Measurements from ENCODE around the gene CELA1. TPM values are rescaled to one million over a fixed set of nuclear protein-coding genes. Genes with fewer than 3 reads are reported as not detected.
"Not testable (repeated sequence)": the region's sequence is repeated elsewhere in the genome, so short reads cannot be mapped to it uniquely, and the experiment has no call there.

Gene CELA1
- total RNA-seq, 4 donors from 2014 or later: not detected

GRCh38 chr12:51320695-51321320, 25.7 kb downstream of the CELA1 start:
- H3K27me3 ChIP-seq: peaks cover 0 to 13% (median 0%) of the 10 kb centered on the region in 4 donors
- WGBS: 32% methylated on average over 3 of the region's 3 CpGs
- H3K36me3 ChIP-seq: no peaks in the 10 kb centered on the region
- no peak for TF ChIP-seq EP300 (IDR thresholded peaks at IDR 0.05)
- no peak for TF ChIP-seq POLR2A (IDR thresholded peaks at IDR 0.05; ENCODE audit: low read depth)
- no peak for TF ChIP-seq POLR2AphosphoS5 (IDR thresholded peaks at IDR 0.05)
- no peak for TF ChIP-seq CTCF (IDR thresholded peaks at IDR 0.05)
- intact Hi-C loops (cut with DNase I): no loop called here
- H3K27ac ChIP-seq (replicated peaks in 1 of 4): no peak overlapping the region
- no peaks in the 10 kb centered on the region for H3K9me3 ChIP-seq
- DNase-seq (ENCODE audit: extremely low spot score): no peak
- no peaks in the 10 kb centered on the region for H3K4me1 ChIP-seq
- H3K4me3 ChIP-seq: no peak overlapping the region

DNA sequence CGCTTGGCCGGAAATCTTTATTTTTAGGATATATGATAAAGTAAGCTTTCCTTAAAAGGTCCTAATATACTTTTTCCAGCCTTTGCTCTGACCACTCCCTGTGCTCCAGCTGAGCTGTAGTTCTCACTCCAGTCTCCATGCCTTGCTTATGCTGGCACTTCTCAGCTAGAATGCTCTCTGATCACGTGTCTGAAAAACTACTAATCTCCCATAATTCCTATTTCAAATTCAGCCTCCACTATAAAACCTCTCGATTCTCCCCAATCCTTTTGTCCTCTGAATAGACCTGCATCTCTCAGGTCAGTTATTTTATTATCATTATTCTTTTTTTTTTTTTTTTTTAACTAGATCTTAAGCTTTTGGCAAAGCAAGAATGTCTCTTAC, 26.2 kb downstream of the CELA1 start:
- Histone ChIP-seq H3K27ac (replicated peaks in 1 of 4) (no peak overlapping the region), H3K4me3 (no peak overlapping the region), H3K4me1 (no peaks in the 10 kb centered on the region), H3K9me3 (no peaks in the 10 kb centered on the region), H3K36me3 (no peaks in the 10 kb centered on the region), H3K27me3 (peaks cover 0 to 13% (median 0%) of the 10 kb centered on the region in 4 donors)
- TF ChIP-seq POLR2A (IDR thresholded peaks at IDR 0.05; ENCODE audit: low read depth): no peak
- no peak for TF ChIP-seq CTCF (IDR thresholded peaks at IDR 0.05)
- TF ChIP-seq POLR2AphosphoS5 (IDR thresholded peaks at IDR 0.05): no peak
- no peak for TF ChIP-seq EP300 (IDR thresholded peaks at IDR 0.05)
- WGBS: 78% methylated on average over 4 of the region's 4 CpGs
- intact Hi-C loops (cut with DNase I): no loop called here
- DNase-seq (ENCODE audit: extremely low spot score): no peak

DNA sequence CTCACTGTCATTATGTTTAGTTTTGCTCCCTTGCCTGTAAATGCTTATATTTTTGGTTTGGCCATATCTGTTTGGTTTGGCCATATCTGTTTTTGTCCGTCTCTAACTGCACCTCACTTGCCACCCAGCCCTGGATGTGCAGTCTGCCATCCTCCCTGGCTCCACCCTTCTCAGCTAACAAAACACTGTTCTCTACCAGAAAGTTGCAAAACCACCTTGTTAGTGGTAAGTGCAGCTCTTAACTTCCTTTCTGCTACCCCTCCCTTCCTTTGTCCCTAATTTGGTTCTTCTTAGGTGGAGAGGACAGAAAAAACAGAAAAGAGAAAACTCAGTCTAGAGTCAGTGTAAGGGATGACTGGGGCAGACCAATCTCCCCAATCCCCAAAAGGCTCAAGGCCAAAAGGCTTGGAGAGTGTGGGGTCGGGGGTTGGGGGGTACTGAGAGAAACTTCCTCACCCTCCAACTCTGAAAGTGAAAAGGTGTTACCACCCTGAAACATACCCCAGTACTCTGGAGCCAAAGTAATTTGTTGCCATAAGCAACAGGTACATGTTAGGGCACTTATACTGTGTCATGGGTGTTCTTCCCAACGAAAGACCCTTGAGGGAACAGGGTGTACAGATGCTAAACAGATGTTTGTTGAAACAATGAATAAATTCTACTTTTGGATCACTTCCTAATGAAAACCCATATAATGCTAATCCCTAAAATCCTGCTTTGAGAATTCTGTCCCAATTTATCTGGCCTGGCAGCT, 27.5 kb downstream of the CELA1 start:
- Histone ChIP-seq H3K27me3 (peaks cover 0 to 10% (median 0%) of the 10 kb centered on the region in 4 donors), H3K36me3 (no peaks in the 10 kb centered on the region), H3K4me1 (no peaks in the 10 kb centered on the region), H3K4me3 (no peak overlapping the region), H3K27ac (replicated peaks in 1 of 4) (no peak overlapping the region), H3K9me3 (no peaks in the 10 kb centered on the region)
- intact Hi-C loops (cut with DNase I): no loop called here
- DNase-seq (ENCODE audit: extremely low spot score): no peak
- TF ChIP-seq POLR2A (IDR thresholded peaks at IDR 0.05; ENCODE audit: low read depth) (no peak), CTCF (IDR thresholded peaks at IDR 0.05) (no peak), POLR2AphosphoS5 (IDR thresholded peaks at IDR 0.05) (no peak), EP300 (IDR thresholded peaks at IDR 0.05) (no peak)
- WGBS: 58% methylated on average over 3 of the region's 3 CpGs

DNA sequence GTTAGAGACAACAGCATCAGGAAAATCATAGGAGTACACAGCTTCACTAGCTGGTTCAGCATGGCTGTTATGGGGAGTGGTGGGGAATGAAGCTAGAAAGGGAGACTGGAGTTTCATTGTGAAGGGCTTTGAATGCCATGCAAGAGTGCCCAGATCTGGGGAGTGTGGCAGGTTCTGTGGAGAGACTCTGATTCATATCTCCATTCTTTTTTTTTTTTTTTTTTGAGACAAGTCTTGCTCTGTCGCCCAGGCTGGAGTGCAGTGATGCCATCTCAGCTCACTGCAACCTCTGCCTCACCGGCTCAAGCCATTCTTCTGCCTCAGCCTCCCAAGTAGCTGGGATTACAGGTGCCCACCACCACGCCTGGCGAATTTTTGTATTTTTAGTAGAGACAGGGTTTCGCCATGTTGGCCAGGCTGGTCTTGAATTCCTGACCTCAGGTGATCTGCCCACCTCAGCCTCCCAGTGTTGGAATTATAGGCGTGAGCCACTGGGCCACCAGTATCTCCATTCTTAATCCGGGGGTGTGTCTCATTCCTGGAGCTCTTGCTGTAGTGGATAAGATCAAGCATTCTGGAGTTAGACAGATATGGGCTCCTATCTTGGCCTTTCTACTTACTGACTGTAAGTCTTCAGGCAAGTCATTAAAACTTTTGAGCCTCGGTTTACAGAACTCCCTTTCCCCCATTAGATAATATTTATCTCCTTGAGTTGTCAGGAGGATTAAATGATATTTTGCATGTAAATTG, 28.2 kb downstream of the CELA1 start:
- H3K9me3 ChIP-seq; H3K27ac ChIP-seq (replicated peaks in 1 of 4); H3K4me1 ChIP-seq; DNase-seq (ENCODE audit: extremely low spot score); H3K27me3 ChIP-seq; intact Hi-C loops (cut with DNase I); H3K4me3 ChIP-seq; H3K36me3 ChIP-seq: not testable (repeated sequence)
- WGBS: 92% methylated on average over 8 of the region's 8 CpGs

GRCh38 chr12:51311389-51311788, 35.1 kb downstream of the CELA1 start:
- no peak overlapping the region for H3K4me3 ChIP-seq
- 95% methylated on average over 1 of the region's 1 CpG for WGBS
- intact Hi-C loops (cut with DNase I): no loop called here
- no peaks in the 10 kb centered on the region for H3K27me3 ChIP-seq
- no peak overlapping the region for H3K27ac ChIP-seq (replicated peaks in 1 of 4)
- no peaks in the 10 kb centered on the region for H3K9me3 ChIP-seq
- H3K4me1 ChIP-seq: no peaks in the 10 kb centered on the region
- no peak for DNase-seq (ENCODE audit: extremely low spot score)
- H3K36me3 ChIP-seq: no peaks in the 10 kb centered on the region
- TF ChIP-seq POLR2AphosphoS5 (IDR thresholded peaks at IDR 0.05): no peak
- TF ChIP-seq POLR2A (IDR thresholded peaks at IDR 0.05; ENCODE audit: low read depth): no peak
- TF ChIP-seq EP300 (IDR thresholded peaks at IDR 0.05): no peak
- TF ChIP-seq CTCF (IDR thresholded peaks at IDR 0.05): no peak
